ENCODE data around the gene TMC6. TPM values are rescaled to one million over a fixed set of nuclear protein-coding genes. Genes with fewer than 3 reads are reported as not detected.

The TMC6 gene
- total RNA-seq, 1 experiment from 2014 or later = 238 TPM

DNA sequence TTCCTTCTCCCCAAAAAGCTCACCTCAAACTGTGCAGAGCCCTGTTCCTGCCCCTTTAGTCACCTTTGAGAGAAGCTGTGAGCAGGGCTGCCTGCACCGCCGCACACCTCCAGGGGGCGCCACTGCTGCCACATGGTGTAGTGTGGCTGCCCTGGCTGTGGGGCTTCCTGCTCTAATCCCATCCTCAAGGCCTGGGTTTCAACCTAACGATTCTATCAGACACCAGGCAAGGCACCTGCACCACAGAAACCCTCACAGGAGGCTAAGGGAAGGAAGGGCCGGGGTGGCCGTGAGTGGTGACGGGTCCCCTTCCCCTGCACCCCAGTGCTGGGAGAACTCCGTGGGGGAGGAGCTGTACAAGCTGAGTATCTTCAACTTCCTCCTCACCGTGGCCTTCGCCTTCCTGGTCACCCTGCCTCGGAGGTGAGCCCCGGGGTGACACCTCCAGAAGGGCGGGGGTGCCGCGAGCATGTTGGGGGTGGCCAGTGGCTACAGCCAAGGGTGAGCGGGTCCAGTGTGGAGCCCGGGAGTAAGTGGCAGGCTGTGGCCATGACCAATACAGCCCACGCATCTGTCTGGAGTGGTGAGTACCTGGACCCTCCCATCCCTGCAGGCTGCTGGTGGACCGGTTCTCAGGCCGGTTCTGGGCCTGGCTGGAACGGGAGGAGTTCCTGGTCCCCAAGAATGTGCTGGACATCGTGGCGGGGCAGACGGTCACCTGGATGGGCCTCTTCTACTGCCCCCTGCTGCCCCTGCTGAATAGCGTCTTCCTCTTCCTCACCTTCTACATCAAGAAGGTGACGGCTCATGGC is 9.0 kb upstream of the TMC6 start:
- DNase-seq (ENCODE audit: low spot score) = peak; percentile 85

DNA sequence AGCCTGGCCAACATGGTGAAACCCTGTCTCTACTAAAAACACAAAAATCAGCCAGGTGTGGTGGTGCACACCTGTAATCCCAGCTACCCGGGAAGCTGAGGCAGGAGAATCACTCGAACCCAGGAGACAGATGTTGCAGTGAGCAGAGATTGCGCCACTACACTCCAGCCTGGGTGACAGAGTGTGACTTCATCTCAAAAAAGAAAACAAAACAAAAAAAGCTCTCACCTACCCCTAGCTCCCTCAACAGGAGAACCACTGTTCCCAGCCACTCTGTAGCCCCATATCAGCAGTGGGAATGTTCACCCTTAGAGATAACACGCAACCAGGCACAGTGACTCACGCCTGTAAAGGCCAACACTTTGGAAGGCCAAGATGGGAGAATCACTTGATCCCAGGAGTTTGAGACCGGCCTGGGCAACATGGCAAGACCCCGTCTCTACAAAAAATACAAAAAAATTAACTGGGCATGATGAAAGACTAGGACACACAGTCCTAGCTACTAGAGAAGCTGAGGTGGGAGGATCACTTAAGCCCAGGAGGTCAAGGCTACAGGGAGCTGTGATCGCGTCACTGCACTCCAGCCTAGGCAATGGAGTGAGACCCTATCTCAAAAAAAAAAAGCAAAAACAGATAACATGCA is 7.4 kb upstream of the TMC6 start:
- no peak for DNase-seq (ENCODE audit: low spot score)

DNA sequence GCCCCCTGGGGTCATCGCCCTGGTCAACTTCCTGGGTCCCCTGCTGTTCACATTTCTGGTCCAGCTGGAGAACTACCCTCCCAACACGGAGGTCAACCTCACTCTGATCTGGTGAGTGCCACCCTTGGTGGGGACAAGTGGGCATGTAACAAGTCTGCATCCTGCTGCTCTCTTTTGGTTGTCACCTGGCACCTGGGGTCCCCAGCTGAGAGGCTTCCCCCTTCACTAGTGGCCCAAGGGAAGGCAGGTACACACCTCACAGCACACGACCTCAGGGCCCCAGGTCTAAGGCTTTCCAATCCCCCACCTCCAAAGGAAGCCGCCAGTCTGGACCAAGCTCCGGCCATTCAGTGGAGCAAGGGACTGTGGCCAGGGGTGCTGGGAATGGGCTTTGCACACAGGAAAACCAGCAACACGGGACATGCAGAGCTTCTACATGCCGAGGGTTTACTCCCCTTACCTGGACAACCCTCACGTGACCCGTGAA is 6.4 kb upstream of the TMC6 start:
- DNase-seq (ENCODE audit: low spot score) = no peak

DNA sequence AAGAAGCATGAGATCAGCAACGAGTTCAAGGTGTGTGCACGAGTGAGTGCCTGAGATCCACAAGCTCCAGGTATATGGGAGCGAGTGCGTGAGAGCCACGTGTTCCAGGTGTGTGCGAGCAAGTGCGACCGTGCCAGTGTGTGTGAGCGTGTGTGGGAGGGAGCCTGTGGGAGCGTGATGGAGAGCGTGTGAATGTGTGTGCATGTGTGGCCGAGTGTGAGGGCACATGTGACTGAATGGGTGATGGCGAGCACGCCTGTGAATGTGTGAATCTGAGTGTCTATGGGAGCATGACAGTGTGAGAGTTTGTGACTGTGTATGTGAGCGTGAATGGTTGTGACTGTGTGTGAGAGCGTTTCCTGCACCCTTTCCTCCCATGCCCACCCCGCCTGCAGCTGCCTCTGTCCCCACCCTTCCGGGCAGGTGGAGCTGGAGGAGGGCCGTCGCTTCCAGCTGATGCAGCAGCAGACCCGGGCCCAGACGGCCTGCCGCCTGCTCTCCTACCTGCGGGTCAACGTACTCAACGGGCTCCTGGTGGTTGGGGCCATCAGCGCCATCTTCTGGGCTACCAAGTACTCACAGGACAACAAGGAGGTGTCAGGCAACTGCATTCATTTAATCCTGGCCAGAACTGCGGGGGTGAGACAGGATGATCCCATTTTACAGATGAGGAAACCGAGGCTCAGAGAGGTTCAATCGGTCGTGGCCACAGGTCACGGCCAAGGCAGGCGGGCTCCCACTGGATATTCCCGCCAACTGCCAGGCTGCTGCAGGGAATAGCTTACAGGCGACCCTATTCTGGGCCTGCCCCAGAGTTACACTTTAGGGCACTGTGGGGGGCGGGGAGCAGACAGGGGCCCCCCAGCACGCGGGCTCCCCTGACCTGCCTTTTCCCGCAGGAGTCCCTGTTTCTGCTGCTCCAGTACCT is 5.7 kb upstream of the TMC6 start:
- DNase-seq (ENCODE audit: low spot score) = peak; percentile 76

DNA sequence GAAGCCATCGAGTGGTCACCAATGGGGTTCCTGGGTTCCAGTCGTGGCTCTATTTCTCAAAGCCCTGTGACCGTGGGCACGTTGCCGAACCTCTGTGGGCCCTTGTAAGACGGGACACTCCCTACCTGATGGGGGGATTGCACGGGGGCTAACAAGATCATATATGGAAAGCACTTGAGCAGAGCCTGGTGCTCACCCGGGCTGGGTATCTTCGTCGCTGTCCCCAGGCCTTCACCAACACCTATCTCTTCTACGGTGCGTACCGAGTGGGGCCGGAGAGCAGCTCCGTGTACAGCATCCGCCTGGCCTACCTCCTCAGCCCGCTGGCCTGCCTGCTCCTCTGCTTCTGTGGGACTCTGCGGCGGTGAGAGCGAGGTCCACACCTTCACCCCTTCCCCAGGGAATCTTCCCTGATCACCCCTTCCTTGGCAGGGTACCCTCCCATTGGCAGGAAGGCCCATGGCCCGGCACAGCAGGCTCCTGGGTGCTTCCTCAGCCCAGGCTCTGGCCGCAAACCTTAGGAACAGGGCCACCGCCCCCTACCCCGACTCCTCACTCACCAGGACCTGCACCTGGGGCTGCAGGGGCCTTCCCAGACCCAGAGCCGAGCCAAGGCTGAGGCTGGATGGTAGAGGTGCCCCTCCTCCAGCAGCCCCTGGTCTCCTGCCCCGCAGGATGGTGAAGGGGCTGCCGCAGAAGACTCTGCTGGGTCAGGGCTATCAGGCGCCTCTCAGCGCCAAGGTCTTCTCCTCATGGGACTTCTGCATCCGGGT is 4.8 kb upstream of the TMC6 start:
- DNase-seq (ENCODE audit: low spot score) = no peak

DNA sequence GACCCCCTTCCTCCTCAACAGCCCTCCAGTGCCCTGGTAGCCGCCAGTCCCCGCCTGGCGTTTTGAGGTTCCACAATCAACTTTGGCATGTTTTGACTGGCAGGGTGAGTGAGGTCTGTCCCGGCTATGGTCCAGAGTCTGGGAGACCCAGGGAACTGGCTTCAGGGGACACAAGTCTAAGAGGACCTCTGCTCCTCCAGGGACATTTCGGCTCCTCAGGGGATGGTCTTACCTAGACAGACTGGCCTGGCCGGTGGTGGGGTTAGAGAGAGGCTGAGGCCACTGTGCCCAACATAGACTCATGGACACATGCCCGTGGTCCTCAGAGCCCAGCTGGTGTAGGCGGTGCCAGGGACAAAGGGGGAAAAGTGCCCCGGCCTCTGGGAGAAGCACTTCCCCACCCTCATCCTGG is 4.2 kb upstream of the TMC6 start:
- no peak for DNase-seq (ENCODE audit: low spot score)

DNA sequence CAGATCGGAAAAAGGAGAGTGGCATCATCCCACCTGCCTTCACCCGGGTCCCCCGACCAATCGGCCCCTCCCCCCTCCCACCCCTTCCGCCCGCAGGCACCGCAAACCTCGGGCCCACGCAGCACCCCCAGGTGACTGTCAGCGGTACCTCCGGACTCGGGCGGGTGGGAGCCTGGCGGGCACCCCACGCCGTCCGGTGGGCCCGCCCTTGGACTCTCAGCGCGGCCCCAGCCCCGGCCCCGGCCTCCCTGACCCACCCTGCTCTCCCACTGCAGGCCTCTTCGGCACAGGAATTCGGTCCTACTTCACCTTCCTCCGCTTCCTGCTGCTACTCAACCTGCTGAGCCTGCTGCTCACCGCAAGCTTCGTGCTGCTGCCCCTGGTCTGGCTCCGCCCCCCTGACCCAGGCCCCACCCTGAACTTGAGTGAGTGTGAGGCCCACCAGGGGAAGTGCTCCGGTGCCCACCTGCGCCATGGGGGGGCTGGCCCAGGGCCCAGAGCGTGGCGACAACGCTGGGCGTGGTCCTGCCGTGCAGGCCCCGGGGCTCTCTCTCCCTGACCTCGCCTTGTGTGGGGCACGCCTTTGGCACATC is 3.6 kb upstream of the TMC6 start:
- peak; percentile 80 for DNase-seq (ENCODE audit: low spot score)

DNA sequence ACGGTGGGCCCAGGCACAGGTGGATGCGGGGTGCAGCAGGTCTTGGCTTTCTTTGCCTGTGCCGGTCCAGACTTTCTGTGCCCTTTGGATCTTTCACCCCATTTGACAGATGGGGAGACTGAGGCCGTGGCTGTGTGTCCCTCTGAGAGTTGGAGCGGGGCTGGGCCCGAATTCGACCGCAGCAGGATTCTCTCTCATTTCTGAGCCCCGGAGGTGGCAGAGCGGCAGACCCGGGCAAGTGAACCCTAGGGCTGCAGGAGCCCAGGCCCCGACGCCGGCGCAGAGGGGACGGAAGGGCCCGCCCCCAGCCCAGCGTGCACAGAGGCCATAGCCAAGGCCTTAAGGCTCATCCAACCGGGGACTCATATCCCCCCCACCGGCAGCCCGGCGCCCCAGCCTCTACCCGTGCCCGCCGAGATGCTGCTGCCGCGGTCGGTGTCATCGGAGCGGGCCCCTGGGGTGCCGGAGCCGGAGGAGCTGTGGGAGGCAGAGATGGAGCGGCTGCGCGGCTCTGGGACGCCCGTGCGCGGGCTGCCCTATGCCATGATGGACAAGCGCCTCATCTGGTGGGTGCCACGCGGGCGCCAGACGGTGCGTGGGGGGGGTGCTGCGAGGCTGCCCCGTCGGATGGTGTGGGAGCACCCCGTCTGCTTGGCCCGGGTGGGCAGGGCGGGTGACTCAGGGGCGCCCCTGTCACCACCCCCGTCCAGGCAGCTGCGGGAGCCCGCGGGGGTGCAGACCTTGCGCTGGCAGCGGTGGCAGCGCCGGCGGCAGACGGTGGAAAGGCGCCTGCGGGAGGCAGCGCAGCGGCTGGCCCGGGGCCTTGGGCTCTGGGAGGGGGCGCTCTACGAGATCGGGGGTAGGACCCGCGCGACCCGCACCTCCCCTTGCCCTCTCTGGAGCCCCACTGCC is 2.9 kb upstream of the TMC6 start:
- no peak for DNase-seq (ENCODE audit: low spot score)

DNA sequence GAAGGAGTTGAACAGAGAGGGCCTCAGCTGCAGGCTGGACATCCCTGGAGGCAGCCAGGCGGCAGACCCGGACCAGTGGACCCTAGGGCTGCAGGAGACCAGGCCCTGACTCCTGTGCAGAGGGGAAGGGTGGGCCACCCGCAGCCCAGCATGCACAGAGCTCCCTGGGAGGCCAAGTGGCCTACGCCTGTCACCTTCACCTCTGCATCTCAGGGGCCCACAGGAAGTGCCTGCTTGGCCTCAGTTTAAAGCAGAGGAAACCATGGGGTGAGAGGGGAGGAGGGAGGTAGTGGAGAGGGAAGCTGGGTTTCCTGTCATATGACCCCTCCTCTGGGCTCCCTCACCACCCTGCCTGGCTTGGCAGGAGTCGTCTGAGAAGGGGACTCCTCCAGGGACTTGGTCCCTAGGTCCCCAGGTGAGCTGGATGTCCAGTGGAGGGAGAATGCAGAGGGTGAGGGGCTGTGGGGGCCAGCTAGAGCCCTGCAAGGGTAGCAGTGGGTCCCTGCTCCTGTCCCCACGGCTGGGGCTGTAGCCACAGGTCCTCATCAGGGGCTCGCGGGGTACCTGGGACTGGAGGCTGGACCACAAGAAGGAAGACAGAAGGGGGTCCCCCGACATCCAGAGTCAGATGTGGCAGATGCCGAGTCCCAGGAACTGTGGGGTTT is 2.0 kb upstream of the TMC6 start, which contains the start of gene TMC8:
TMC8 (plus strand) TSS at position 335 of the 665 bp plus-strand sequence. CDS start 818 bp downstream, outside the sequence.
- DNase-seq (ENCODE audit: low spot score) = no peak

DNA sequence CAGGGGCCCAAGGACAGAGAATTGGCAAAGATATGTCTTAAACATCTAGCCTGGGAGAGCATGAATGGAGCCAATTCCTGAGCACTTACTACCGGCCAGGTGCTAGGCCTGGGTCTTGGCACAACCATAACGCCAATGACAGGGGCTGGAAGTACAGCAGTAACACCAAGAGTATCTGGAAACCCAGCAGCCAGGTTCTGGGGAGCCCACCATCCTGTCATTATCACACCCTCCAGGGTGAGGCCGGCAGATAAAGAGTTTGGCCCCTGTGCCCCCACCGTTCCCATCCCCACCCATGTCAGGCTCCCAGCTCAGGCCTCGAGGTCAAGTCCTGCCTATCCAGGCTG is 1.5 kb upstream of the TMC6 start:
- no peak for DNase-seq (ENCODE audit: low spot score)

DNA sequence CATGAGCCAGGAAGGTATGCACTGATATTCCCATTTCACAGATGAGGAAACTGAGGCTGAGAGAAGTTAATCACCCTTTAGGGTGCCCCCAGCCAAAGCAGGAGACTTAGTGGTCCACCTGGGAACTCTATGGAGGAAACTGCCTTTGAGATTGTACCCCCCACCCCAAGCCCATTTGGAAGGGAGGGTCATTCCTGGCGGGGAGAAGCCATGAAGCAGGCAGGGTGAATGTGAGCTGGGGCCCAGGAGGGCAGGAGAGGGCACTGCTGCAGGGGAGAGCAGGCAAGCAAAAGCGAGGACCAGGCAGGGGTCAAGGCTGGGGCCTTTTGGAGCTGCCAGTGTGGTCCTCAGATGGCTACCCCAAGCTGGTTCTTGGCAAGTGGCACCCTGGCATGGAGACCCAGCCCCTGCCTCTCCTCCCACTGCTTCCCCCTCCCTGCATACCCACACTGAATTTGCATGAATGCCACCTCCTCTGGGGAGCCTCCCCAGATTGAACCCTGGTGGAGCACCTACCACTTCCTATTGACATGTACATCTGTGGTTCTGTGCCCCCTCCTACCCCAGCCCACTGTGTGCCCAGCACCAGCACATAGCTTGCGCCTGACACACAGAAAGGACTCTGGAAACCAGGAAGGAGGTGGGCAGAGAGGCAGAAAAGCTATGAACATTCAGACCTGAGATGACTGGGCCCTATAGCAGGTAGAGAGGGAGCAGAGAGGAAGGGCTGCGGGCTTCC is 965 bp upstream of the TMC6 start:
- DNase-seq (ENCODE audit: low spot score) = no peak

DNA sequence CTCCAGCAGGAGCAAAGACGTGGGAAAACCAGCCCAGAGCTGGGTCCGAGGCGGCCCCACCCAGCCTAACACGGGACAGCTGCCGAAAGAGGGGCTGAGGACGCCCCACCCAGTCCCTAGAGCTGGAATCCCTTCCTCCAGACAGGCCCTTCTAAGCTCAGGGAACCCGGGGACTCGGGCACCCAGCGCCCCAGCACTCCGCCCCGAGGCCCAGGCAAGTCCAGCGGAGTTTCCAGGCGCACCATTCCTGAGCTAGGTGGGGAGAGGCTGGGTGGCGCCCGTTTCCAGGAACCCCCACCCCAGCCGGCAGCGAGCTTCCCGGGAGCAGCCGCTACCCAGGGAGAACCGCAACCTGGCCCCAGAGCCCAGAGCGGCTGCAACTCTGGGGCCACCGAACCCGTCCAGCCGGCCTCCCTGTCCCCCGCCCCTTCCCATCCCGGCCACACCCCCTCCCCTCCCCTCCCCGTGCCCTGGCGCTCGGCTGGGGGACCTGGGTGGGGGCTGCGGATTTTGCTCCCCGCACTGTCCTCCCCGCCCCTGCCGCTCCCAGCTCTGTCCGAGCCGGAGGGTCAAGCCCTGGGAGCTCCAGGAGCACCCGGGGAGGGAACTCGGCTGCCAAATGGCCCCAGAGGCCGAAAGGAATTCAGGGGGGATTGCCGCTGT is 536 bp downstream of the TMC6 start:
- DNase-seq (ENCODE audit: low spot score) = peak; percentile 85

DNA sequence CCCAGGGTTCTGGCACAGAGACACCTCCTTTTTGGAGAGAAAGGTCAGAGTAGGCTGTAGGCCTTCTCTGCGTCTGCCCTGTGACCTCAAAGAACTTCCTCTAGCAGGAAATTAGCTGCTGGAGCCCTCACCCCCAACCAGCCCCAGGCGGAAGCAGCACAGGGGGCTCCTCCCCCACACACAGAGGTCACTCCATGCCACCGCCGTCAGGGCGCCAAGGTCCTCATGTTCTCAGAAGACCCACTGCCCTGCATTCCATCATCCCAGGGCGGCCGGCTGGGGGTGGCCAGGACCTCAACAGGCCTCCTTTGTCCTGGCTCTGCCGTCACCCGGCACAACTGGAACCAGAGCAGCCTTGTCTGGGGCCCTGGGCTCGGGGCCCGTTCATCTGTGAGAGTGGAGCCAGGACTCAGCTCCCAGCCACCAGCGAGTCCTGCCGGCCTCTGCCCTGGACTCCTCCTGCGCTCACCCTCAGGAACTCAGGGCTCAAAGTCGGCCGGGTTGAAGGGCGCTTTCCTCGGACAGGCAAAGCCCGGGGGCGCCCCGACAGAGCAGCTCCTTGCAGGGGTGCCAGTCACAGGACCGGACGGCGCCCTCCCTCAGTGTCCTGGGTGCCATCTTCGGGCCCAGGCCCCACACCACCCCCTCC is 1.2 kb downstream of the TMC6 start:
- DNase-seq (ENCODE audit: low spot score) = peak; percentile 54

DNA sequence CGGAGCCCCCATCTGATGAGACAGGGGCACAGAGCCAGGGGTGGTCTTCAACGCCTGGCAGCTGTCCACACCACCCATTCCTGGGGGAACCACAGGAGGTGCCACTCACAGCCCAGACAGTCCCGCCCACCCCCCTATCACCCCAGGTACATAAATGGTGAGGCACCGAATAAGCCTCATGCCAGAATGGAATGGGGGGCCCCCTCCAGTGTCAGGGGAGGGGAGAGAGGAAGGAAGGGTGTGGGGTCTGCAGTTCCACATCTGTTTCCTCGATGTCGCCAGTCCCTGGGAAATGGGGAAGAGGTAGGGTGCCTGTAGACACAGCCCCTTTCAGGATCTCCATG is 1.7 kb downstream of the TMC6 start:
- DNase-seq (ENCODE audit: low spot score) = no peak

DNA sequence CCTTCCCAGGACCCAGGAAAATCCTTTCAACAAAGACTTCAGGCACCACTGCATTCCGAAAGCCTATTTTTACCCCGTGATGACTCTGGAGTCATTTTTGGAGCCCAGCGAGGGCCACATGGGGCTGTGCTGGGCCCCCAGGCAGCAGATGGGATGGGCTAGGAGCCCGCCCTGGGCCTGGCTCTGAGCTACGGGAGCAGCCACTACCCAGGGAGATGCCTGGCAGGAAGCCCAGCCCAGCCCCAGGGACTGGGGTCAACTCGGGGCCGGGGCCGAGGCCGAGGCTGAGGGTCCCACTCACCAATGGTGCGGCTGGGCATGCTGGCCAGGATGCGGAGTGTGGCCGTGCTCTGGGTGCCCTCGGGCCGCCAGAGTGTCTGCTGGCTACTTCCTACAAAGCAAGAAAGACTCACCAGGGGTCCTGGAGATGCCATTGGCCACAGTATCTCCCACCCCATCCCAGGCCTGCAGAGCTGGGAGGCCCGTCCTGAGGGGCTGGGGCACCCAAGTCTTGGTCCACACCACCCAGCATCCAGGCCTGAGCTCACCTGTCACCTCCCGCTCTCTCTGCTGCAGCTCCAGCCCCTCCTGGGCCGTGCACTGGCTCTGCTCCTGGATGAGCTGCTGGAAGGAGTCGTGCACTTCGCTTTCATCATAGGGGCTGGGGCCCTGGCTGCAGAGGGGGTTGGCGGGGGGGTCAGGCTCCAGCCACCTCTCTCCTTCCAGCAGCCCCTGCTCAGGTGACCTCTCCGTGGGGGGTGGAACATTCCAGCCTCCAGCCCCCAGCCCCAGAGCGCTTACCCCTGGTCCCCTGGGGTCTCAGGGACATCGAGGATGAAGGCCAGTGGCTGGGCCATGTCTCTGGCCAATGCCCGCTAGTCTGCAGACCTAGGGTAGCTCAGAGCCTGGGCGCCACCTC is 2.3 kb downstream of the TMC6 start:
- no peak for DNase-seq (ENCODE audit: low spot score)

DNA sequence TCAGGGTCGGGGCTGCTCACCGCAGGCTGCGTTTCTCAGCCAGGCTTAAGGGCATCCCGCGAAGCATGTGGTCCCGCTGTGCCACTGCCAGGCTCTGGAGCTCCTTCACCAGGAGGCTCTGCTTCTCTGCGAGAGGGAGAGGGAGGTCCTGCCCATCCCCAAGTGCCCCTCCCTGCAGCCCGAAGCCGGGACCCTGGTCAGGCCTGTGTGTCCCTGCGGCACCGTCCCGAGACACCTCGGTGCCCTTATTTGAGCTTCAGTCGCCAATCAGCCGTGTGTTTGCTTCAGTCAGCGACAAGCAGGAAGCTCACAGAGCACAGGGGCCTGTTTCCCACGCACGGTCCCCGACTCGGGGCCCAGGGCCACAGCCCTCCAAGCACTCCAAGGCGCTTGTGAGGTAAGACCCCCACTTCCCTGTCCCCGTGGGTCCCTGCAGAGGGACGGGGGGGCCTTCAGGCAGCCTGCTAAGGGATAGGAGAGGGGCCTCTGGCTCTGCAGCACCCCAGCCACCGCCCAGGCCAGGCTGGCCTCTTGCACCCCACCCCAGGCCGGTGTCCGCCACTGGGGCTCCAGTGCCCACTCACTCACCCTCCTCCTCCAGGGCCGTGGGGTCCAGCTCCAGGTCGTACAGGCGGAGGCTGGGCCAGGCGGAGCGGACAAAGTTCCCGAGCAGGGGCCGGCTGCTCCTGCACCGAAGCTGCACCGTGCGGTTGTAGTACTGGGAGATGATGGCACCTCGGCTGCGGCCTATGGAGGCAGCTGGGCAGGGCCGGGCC is 3.2 kb downstream of the TMC6 start:
- no peak for DNase-seq (ENCODE audit: low spot score)
